ENCODE data around the gene PDE8B. TPM values are rescaled to one million over a fixed set of nuclear protein-coding genes. Genes with fewer than 3 reads are reported as not detected.

Gene PDE8B
- total RNA-seq, 4 donors from 2014 or later: 13.0 to 54.4 (median 27.3) TPM

- Histone ChIP-seq H3K27me3 (no peaks in the 10 kb centered on the region), H3K4me3 (no peak overlapping the region), H3K36me3 (no peaks in the 10 kb centered on the region), H3K9me3 (no peaks in the 10 kb centered on the region), H3K27ac (peak overlapping the region; percentile 58 to 60), H3K4me1 (peaks cover 0 to 5% of the 10 kb centered on the region in 2 donors)
- intact Hi-C loops (cut with DNase I; ENCODE audit: low total_unique reads): no loop called here
- DNase-seq: no peak
- TF ChIP-seq, protein P1, sequence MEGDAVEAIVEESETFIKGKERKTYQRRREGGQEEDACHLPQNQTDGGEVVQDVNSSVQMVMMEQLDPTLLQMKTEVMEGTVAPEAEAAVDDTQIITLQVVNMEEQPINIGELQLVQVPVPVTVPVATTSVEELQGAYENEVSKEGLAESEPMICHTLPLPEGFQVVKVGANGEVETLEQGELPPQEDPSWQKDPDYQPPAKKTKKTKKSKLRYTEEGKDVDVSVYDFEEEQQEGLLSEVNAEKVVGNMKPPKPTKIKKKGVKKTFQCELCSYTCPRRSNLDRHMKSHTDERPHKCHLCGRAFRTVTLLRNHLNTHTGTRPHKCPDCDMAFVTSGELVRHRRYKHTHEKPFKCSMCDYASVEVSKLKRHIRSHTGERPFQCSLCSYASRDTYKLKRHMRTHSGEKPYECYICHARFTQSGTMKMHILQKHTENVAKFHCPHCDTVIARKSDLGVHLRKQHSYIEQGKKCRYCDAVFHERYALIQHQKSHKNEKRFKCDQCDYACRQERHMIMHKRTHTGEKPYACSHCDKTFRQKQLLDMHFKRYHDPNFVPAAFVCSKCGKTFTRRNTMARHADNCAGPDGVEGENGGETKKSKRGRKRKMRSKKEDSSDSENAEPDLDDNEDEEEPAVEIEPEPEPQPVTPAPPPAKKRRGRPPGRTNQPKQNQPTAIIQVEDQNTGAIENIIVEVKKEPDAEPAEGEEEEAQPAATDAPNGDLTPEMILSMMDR (IDR thresholded peaks at IDR 0.05): no peak
- TF ChIP-seq POLR2A (IDR thresholded peaks at IDR 0.05): no peak
Observed at GRCh38 chr5:77424921-77425320, 214.4 kb downstream of the PDE8B start.

DNA sequence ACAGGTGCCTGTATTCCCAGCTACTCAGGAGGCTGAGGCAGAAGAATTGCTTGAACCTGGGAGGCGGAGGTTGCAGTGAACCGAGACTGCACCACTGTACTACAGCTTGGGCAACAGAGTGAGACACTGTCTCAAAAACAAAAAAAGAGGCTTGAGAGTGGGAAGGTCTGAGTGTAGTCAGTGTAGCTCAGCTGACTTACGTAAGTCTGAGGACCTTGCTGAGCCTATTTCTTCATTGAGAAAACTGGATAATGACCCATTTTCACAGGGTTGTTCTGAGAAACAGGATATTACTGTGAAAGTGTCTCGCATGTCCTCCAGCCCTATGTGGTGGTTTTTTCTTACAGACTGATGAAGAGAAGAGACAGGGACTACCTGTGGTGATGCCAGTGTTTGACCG lies 214.9 kb downstream of the PDE8B start:
- DNase-seq: no peak
- H3K36me3 ChIP-seq: no peaks in the 10 kb centered on the region
- no peak for TF ChIP-seq POLR2A (IDR thresholded peaks at IDR 0.05)
- TF ChIP-seq, protein P1 (IDR thresholded peaks at IDR 0.05): no peak
- intact Hi-C loops (cut with DNase I; ENCODE audit: low total_unique reads): no loop called here
- no peak overlapping the region for H3K4me3 ChIP-seq
- no peaks in the 10 kb centered on the region for H3K9me3 ChIP-seq
- peak overlapping the region; percentile 58 to 60 for H3K27ac ChIP-seq
- no peaks in the 10 kb centered on the region for H3K27me3 ChIP-seq
- peaks cover 0 to 5% of the 10 kb centered on the region in 2 donors for H3K4me1 ChIP-seq

- Histone ChIP-seq H3K36me3 (no peaks in the 10 kb centered on the region), H3K27ac (peak overlapping the region; percentile 58 to 74), H3K27me3 (no peaks in the 10 kb centered on the region), H3K9me3 (no peaks in the 10 kb centered on the region), H3K4me3 (no peak overlapping the region), H3K4me1 (peaks cover 0 to 5% of the 10 kb centered on the region in 2 donors)
- DNase-seq: peak in 1 of 2 donors; percentile 24
- intact Hi-C loops (cut with DNase I; ENCODE audit: low total_unique reads): no loop called here
- no peak for TF ChIP-seq POLR2A (IDR thresholded peaks at IDR 0.05)
- TF ChIP-seq, protein P1 (IDR thresholded peaks at IDR 0.05): no peak
Observed at GRCh38 chr5:77425998-77426659, 215.6 kb downstream of the PDE8B start.

GRCh38 chr5:77426670-77427069 lies 216.2 kb downstream of the PDE8B start:
- DNase-seq: no peak
- Histone ChIP-seq H3K36me3 (no peaks in the 10 kb centered on the region), H3K4me1 (peaks cover 0 to 5% of the 10 kb centered on the region in 2 donors), H3K27ac (peak overlapping the region; percentile 58 to 74), H3K27me3 (no peaks in the 10 kb centered on the region), H3K9me3 (no peaks in the 10 kb centered on the region), H3K4me3 (no peak overlapping the region)
- intact Hi-C loops (cut with DNase I; ENCODE audit: low total_unique reads): no loop called here
- no peak for TF ChIP-seq POLR2A (IDR thresholded peaks at IDR 0.05)
- TF ChIP-seq, protein P1 (IDR thresholded peaks at IDR 0.05): no peak

DNA sequence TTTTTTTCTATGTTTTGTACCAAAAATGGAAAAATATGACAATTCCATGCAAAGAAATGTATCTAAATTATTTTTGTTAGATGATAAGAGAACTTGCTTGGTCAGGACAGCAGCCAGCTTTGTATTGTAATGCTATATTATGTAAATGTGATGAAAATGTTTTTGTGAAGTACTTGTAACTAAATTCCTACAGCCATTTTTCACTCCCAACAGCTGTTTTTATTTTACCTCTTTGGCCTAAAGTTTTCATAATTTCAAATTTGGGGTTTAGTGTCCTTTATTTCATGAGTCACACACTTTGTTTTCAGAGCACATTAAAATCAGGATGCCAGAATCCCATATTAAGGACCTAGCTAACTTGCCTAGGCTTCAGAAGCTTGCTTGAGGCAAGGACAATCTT lies 217.5 kb downstream of the PDE8B start:
- H3K9me3 ChIP-seq: no peaks in the 10 kb centered on the region
- H3K4me3 ChIP-seq: no peak overlapping the region
- H3K36me3 ChIP-seq: no peaks in the 10 kb centered on the region
- peak overlapping the region; percentile 60 to 74 for H3K27ac ChIP-seq
- no peak for DNase-seq
- TF ChIP-seq POLR2A (IDR thresholded peaks at IDR 0.05): no peak
- TF ChIP-seq, protein P1 (IDR thresholded peaks at IDR 0.05): no peak
- peaks cover 0 to 5% of the 10 kb centered on the region in 2 donors for H3K4me1 ChIP-seq
- intact Hi-C loops (cut with DNase I; ENCODE audit: low total_unique reads): no loop called here
- no peaks in the 10 kb centered on the region for H3K27me3 ChIP-seq
